Gastroesophageal sphincter (tissue), 4 donors: ENCODE results near the gene CAMKMT. TPM values are rescaled to one million over a fixed set of nuclear protein-coding genes. Genes with fewer than 3 reads are reported as not detected.

Experiments used
- ATAC-seq: fragments of 150-250 bp; one replicate; pipeline ENCODE4 v1.9.1; 2016; ENCODE audit warnings: mild to moderate bottlenecking, moderate library complexity
- H3K27ac ChIP-seq, 4 donors: fragments of 200-600 bp; sonication (generic) in 3 of 4; 1 replicate in 3 of 4; 2 replicates in 1 of 4; pipeline ENCODE4 v1.5.1; 2016 to 2019
- H3K27me3 ChIP-seq: fragments of 200-600 bp; sonication (generic); one replicate; pipeline ENCODE4 v1.5.1; 2019
- H3K36me3 ChIP-seq, 2 donors: fragments of 200-600 bp; sonication (generic); one replicate each; pipeline ENCODE4 v1.5.1; 2019; ENCODE audit warnings: control low read depth in 1 of 2
- H3K4me1 ChIP-seq, 3 donors: fragments of 200-600 bp; sonication (generic); 1 replicate in 2 of 3; 2 replicates in 1 of 3; pipeline ENCODE4 v1.5.1; 2016 to 2019; ENCODE audit warnings: control low read depth in 2 of 3
- H3K4me3 ChIP-seq, 2 donors: fragments of 200-600 bp; sonication (generic); one replicate each; pipeline ENCODE4 v1.5.1; 2019; ENCODE audit warnings: mild to moderate bottlenecking in 1 of 2, moderate library complexity in 1 of 2
- H3K9me3 ChIP-seq, 3 donors: fragments of 200-600 bp; sonication (generic); one replicate each; pipeline ENCODE4 v1.5.1; 2017 to 2019; ENCODE audit warnings: control low read depth in 2 of 3
- CTCF ChIP-seq, 4 experiments: fragments of 200-600 bp in 2 of 4; fragments of 450-650 bp in 2 of 4; sonication (generic) in 1 of 4; IDR thresholded peaks; one replicate each; pipeline ENCODE4 v1.5.1; 2017 to 2019; ENCODE audit warnings: antibody characterized with exemption in 4 of 4, mild to moderate bottlenecking in 2 of 4, moderate library complexity in 2 of 4
- EP300 ChIP-seq: sonication (generic); formaldehyde crosslinking; IDR thresholded peaks from one replicate; pipeline ENCODE4 v1.6.1; 2017; ENCODE audit warnings: antibody characterized with exemption, mild to moderate bottlenecking
- POLR2A ChIP-seq, 2 donors: fragments of 450-650 bp; IDR thresholded peaks; one replicate each; pipeline ENCODE4 v1.6.1; 2017; ENCODE audit warnings: antibody characterized with exemption in 2 of 2, mild to moderate bottlenecking in 2 of 2, moderate library complexity in 1 of 2
- POLR2AphosphoS5 ChIP-seq: sonication (generic); formaldehyde crosslinking; IDR thresholded peaks from one replicate; pipeline ENCODE4 v1.6.1; 2017; ENCODE audit warnings: antibody characterized with exemption
- WGBS, 2 donors: methylation state at CpG; one replicate each; pipeline ENCODE4 v1.1.5; 2018; ENCODE audit warnings: low coverage in 1 of 2; 5-methylcytosine and 5-hydroxymethylcytosine counted together
- total RNA-seq, 4 donors: library from RNA; depleted of rRNA; stranded (reverse); fragments of >200 nt; gene quantifications; one replicate each; pipeline ENCODE4 v1.1.0, GENCODE V29; 2016

CAMKMT gene
- total RNA-seq, 4 donors from 2014 or later, result 4.2 to 19.5 (median 11.0) TPM

- H3K9me3 ChIP-seq, result peaks cover 0 to 6% (median 0%) of the 10 kb centered on the region in 3 donors
- H3K4me1 ChIP-seq, result peaks cover 0 to 22% (median 16%) of the 10 kb centered on the region in 3 donors
- peaks cover 99% of the 10 kb centered on the region for H3K27me3 ChIP-seq
- H3K27ac ChIP-seq, result no peak overlapping the region
- ATAC-seq, result no peak
- H3K4me3 ChIP-seq, result no peak overlapping the region
- no peaks in the 10 kb centered on the region for H3K36me3 ChIP-seq
- WGBS, 2 donors, result 15 to 38% methylated on average over 9 to 10 of the region's 12 CpGs
- no peak for TF ChIP-seq POLR2A (IDR thresholded peaks at IDR 0.05)
- TF ChIP-seq EP300, result no peak
- no peak for TF ChIP-seq POLR2AphosphoS5
- no peak for TF ChIP-seq CTCF (IDR thresholded peaks at IDR 0.05)
Observed at GRCh38 chr2:44804406-44805265, 442.9 kb downstream of the CAMKMT start.

GRCh38 chr2:44805401-44806235 is 443.9 kb downstream of the CAMKMT start:
- WGBS, 2 donors, result 4 to 6% methylated on average over 7 to 12 of the region's 16 CpGs
- no peak for ATAC-seq
- no peaks in the 10 kb centered on the region for H3K36me3 ChIP-seq
- no peak overlapping the region for H3K4me3 ChIP-seq
- peaks cover 99% of the 10 kb centered on the region for H3K27me3 ChIP-seq
- no peak overlapping the region for H3K27ac ChIP-seq
- H3K4me1 ChIP-seq, result peaks cover 0 to 22% (median 16%) of the 10 kb centered on the region in 3 donors
- peaks cover 0 to 6% (median 0%) of the 10 kb centered on the region in 3 donors for H3K9me3 ChIP-seq
- TF ChIP-seq POLR2A (IDR thresholded peaks at IDR 0.05), result no peak

- peaks cover 0 to 6% (median 0%) of the 10 kb centered on the region in 3 donors for H3K9me3 ChIP-seq
- peaks cover 99% of the 10 kb centered on the region for H3K27me3 ChIP-seq
- WGBS, 2 donors, result 13 to 19% methylated on average over 14 of the region's 14 CpGs
- TF ChIP-seq POLR2AphosphoS5, result no peak
- TF ChIP-seq CTCF (IDR thresholded peaks at IDR 0.05), result no peak
- no peak for TF ChIP-seq POLR2A (IDR thresholded peaks at IDR 0.05)
- no peak for TF ChIP-seq EP300
- H3K36me3 ChIP-seq, result no peaks in the 10 kb centered on the region
- no peak overlapping the region for H3K4me3 ChIP-seq
- ATAC-seq, result no peak
- H3K27ac ChIP-seq, result no peak overlapping the region
- peaks cover 0 to 5% (median 5%) of the 10 kb centered on the region in 3 donors for H3K4me1 ChIP-seq
Observed at GRCh38 chr2:44807201-44808025, 445.7 kb downstream of the CAMKMT start.

- 75 to 80% methylated on average over 17 of the region's 22 CpGs for WGBS, 2 donors
- peaks cover 84% of the 10 kb centered on the region for H3K27me3 ChIP-seq
- H3K27ac ChIP-seq, result no peak overlapping the region
- H3K9me3 ChIP-seq, result peaks cover 0 to 6% (median 0%) of the 10 kb centered on the region in 3 donors
- no peak overlapping the region for H3K4me3 ChIP-seq
- no peaks in the 10 kb centered on the region for H3K36me3 ChIP-seq
- no peaks in the 10 kb centered on the region for H3K4me1 ChIP-seq
- TF ChIP-seq EP300 (no peak), POLR2A (IDR thresholded peaks at IDR 0.05) (no peak), POLR2AphosphoS5 (no peak), CTCF (IDR thresholded peaks at IDR 0.05) (no peak)
- no peak for ATAC-seq
Observed at GRCh38 chr2:44810892-44811530, 449.3 kb downstream of the CAMKMT start.
